Measurements from ENCODE around the gene BAHCC1. TPM values are rescaled to one million over a fixed set of nuclear protein-coding genes. Genes with fewer than 3 reads are reported as not detected.
A peak's percentile ranks its signal among the peaks of the same experiment; 100 is the strongest.

Gene BAHCC1
- total RNA-seq, 1 experiment from 2014 or later = 11.9 TPM

GRCh38 chr17:81478119-81478518, 82.9 kb downstream of the BAHCC1 start:
- DNase-seq (ENCODE audit: low read depth) = no peak
- in situ Hi-C loops (cut with HindIII; ENCODE audit: low pct_unique_long_range_greater_than_20kb, low sequenced_read_pairs) = no loop called here

GRCh38 chr17:81479175-81480071, 84.2 kb downstream of the BAHCC1 start:
- DNase-seq (ENCODE audit: low read depth) = no peak
- in situ Hi-C loops (cut with HindIII; ENCODE audit: low pct_unique_long_range_greater_than_20kb, low sequenced_read_pairs) = no loop called here

GRCh38 chr17:81480140-81481072, 85.1 kb downstream of the BAHCC1 start:
- in situ Hi-C loops (cut with HindIII; ENCODE audit: low pct_unique_long_range_greater_than_20kb, low sequenced_read_pairs) = no loop called here
- DNase-seq (ENCODE audit: low read depth) = peak; percentile 51

GRCh38 chr17:81481073-81481799, 86.0 kb downstream of the BAHCC1 start:
- peak; percentile 69 for DNase-seq (ENCODE audit: low read depth)
- in situ Hi-C loops (cut with HindIII; ENCODE audit: low pct_unique_long_range_greater_than_20kb, low sequenced_read_pairs) = no loop called here

- DNase-seq (ENCODE audit: low read depth) = no peak
- in situ Hi-C loops (cut with HindIII; ENCODE audit: low pct_unique_long_range_greater_than_20kb, low sequenced_read_pairs) = no loop called here
Measured at GRCh38 chr17:81481815-81482505, 86.7 kb downstream of the BAHCC1 start.

GRCh38 chr17:81482673-81483072, 87.4 kb downstream of the BAHCC1 start:
- DNase-seq (ENCODE audit: low read depth) = no peak

GRCh38 chr17:81483085-81483861, 88.0 kb downstream of the BAHCC1 start:
- DNase-seq (ENCODE audit: low read depth) = no peak
- in situ Hi-C loops (cut with HindIII; ENCODE audit: low pct_unique_long_range_greater_than_20kb, low sequenced_read_pairs) = no loop called here

More at GRCh38 chr17:81482673-81483072, 87.4 kb downstream of the BAHCC1 start:
- in situ Hi-C loops (cut with HindIII; ENCODE audit: low pct_unique_long_range_greater_than_20kb, low sequenced_read_pairs) = no loop called here

GRCh38 chr17:81483862-81484194, 88.6 kb downstream of the BAHCC1 start:
- in situ Hi-C loops (cut with HindIII; ENCODE audit: low pct_unique_long_range_greater_than_20kb, low sequenced_read_pairs) = no loop called here
- DNase-seq (ENCODE audit: low read depth) = no peak

GRCh38 chr17:81484195-81484979, 89.1 kb downstream of the BAHCC1 start:
- DNase-seq (ENCODE audit: low read depth) = peak; percentile 75
- in situ Hi-C loops (cut with HindIII; ENCODE audit: low pct_unique_long_range_greater_than_20kb, low sequenced_read_pairs) = no loop called here

- in situ Hi-C loops (cut with HindIII; ENCODE audit: low pct_unique_long_range_greater_than_20kb, low sequenced_read_pairs) = no loop called here
- no peak for DNase-seq (ENCODE audit: low read depth)
Measured at GRCh38 chr17:81486199-81486810, 91.0 kb downstream of the BAHCC1 start.

GRCh38 chr17:81487089-81487486, 91.8 kb downstream of the BAHCC1 start:
- in situ Hi-C loops (cut with HindIII; ENCODE audit: low pct_unique_long_range_greater_than_20kb, low sequenced_read_pairs) = no loop called here
- no peak for DNase-seq (ENCODE audit: low read depth)

GRCh38 chr17:81487487-81488275, 92.4 kb downstream of the BAHCC1 start:
- peak; percentile 75 for DNase-seq (ENCODE audit: low read depth)
- in situ Hi-C loops (cut with HindIII; ENCODE audit: low pct_unique_long_range_greater_than_20kb, low sequenced_read_pairs) = no loop called here

GRCh38 chr17:81488276-81488860, 93.1 kb downstream of the BAHCC1 start:
- in situ Hi-C loops (cut with HindIII; ENCODE audit: low pct_unique_long_range_greater_than_20kb, low sequenced_read_pairs) = no loop called here
- no peak for DNase-seq (ENCODE audit: low read depth)

GRCh38 chr17:81489012-81489997, 94.0 kb downstream of the BAHCC1 start:
- in situ Hi-C loops (cut with HindIII; ENCODE audit: low pct_unique_long_range_greater_than_20kb, low sequenced_read_pairs) = no loop called here
- no peak for DNase-seq (ENCODE audit: low read depth)

Data from Caki2 (cell line).